Kasumi-1 (cell line): ENCODE measurements around the gene SAMSN1.

Experiments
- DNase-seq, 2 experiments: peaks; one replicate each; lab custom pipeline; 2025; lab: John Stamatoyannopoulos, UW

The SAMSN1 gene

DNA sequence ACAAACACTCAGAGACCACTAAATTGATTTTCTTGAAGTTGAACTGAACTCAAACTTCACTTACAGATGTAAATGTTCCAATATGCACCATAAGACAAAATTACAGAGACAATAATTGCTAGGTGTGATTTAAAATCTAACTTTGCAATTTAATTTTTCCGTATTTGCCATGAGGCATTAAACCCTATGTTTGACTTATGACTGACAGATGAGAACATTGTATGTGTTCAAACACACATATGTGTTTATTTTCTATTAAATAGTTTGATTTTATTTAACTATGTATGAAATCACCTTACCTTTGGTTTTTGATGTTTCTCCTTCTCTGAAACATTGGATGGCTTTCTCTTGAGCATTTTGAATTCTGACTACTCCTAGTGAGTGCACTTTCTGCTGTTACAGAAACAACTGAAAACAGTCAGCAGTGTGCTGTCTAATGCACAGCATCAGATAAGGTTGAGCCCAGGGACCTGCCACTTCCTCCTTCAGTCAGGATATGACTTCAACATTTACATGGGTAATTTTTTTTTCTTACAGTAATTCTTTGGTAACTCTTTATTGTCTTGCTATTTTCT, at the start of gene SAMSN1:
TSS of gene SAMSN1 (minus strand) at position 410 of the 575 bp plus-strand sequence. CDS start at position 356, 54 bp downstream.
- peak; percentile 90 to 95 for DNase-seq

DNA sequence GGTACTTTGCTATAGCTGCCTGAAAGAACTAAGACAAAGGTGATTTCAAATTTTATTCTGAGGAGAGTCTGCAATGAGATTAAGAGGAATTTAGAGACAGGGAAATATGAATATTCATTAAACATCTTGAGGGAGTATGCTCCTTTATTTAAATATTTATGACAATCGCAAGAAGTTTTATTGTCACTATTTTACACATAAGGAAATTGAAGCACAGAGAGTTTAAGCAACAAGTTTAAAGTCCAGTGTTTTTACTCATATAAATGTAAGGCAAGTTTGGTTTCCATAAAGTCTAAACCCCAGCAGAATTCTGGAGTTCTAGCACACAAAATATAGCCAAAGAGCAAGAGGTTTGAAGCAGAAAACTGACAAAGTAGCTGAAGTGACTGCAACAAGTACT, 49.3 kb upstream of the SAMSN1 start:
- DNase-seq: no peak

DNA sequence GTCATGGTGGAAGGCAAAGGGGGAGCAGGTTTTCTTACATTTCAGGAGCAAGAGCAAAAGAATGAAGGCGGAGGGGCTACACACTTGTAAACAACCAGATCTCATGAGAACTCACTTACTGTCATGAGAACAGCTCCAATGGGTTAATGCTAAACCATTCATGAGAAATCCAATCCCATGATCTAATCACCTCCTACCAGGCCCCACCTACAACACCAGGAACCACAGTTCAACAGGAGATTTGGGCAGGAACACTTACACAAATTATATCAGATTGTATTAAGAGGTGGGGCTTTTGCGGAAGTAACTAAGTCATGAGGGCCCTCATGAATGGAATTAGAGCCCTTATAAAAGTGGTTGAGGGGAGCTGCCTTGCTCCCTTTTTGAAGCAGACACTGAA, 48.9 kb upstream of the SAMSN1 start:
- no peak for DNase-seq

DNA sequence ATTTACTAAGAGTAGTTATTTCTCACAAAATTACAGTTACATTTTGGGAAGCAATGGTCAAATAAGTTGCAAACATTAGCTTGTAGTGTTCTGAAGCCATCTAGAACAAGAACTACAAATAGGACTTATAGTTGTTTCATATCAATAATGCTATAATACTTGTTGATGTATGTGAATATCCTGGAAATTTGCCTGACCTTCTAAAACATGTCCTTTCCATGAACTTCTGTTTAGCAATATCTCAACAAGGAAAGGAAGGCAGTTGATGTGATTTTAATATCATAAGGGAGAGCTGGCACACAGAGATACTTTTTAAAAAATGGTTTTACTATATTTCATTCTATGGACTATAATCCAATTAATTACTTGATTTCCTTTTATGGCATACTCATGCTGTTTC, 47.1 kb upstream of the SAMSN1 start:
- no peak for DNase-seq

DNA sequence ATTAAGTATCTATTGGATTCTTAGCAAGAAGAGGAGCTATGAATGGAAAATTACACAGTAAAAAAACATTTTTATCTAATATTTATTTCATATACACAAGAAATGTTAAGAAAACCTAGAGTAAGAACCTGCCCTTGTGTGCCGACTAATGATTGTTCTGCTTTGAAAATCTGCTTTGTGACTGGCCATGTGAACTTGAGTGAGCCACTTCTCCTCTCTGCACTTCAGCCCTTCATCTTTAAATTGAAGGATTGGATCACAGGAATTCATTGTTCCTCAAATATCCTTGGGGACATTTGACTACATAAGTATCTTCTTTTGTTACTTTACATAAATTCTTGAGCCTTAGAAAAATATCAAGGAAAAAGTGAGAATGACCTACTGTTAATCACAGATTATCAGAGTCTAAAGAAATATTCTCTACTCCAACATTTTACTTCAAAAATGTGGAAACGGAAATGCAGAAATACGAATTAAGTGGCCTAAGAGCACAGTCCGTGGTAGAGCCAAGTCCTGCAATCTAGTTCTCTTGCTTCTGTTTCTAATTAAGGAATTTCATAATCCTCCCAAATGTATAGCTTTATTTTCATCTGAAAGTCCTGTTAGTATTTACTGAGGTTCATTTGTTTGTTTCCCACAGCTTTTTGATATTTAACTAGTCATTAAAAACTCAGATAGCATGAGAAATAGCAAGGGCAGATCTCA, 46.3 kb upstream of the SAMSN1 start:
- no peak for DNase-seq

DNA sequence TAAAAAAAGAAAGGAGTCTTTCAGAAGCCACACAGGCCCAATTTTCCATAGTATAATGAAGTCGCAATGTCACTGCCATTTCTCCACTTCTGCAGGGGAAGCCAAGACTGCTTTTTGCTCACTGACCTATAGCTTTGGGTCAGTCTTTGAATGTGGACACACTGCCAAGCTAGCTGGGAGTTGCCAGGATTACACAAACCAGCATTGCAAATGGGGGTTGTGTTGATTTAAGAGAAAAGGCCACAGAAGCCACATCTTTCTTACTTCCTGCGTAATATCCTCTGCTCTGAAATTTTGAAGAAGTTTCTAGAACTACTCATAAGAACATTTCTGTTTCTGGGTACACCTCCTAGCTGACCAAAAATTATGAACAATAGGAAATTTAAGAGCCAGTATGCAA, 45.8 kb upstream of the SAMSN1 start:
- no peak for DNase-seq

- no peak for DNase-seq
These were observed 45.3 kb upstream of the SAMSN1 start for GRCh38 chr21:14591377-14591776.

DNA sequence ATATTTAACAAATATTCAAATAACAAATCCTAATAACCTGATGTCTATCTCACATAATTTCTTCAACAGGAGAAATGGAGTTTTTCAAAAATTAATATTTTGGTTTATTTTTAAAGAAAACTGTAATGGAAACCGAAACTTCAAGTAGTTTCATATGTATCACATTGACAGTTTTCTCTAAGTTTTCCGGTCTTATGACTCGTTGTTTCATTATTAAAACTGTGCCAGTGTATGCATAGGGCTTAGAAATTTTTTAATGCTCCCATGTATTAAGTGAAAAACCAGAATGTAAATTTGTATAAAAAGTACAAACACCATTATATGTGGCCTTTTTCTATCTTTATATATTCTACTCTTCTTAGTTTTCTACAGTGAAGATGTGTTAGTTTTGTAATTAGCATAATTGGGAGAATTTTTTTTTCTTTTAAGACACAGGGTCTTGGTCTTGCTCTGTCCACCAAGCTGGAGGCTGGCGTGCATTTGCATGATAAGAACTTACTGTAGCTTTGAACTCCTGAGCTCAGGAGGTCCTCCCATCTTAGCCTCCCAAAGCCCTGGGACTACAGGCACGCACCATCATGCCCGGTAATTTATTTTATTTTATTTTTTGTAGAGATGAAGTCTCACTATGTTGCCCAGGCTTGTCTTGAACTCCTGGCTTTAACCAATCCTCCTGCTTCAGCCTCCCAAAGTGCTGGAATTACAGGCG, 43.9 kb upstream of the SAMSN1 start:
- DNase-seq: no peak

DNA sequence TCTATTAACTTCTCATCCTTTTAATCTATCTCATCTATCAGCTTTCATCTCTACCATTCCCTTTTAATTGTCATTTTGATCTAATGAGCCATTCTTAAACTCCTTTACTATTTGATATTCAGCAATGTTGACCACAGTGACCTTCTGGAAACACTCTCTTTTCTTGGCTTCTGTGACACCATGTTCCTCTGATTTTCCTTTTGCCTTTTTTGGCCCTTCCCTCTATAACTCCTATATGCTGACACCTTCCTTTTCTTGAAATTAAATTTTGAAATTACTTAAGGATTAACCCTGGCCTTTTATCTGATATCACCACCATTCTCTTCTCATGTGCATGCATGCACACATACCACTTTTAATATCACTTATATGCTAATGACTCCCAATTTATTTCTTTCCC, 41.2 kb upstream of the SAMSN1 start:
- no peak for DNase-seq

GRCh38 chr21:14585122-14585521, 39.0 kb upstream of the SAMSN1 start:
- no peak for DNase-seq

GRCh38 chr21:14584357-14585095, 38.4 kb upstream of the SAMSN1 start:
- DNase-seq: no peak

DNA sequence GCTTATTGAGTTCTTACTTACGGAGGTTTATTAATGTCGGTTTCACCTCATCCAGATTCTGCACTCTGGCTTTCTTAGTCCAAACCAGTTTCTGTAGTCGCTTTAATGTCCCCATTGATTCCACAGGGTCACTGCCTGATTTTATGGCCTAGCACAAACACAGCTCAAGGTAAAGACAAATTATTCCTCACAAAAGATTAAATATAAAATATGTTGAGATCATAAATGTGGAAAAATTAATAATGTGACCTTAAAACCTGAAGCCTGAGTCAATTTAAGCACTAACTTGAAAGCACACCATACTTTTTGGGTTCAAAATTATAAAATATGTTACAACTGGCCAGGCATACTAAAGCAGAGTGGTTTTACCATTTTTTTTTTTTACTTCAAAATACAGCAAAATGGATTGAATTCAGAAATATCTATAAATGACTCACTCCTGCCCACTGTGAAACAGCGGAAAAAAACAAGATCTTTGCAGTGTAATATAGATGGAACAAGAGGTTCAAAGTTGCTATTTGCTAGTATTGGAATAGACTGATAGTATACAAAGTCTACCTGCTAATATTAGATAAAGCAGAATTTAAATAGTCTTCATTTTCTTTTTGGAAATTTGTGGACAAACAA, 37.6 kb upstream of the SAMSN1 start:
- DNase-seq: no peak

GRCh38 chr21:14582934-14583628, 37.0 kb upstream of the SAMSN1 start:
- DNase-seq: no peak

DNA sequence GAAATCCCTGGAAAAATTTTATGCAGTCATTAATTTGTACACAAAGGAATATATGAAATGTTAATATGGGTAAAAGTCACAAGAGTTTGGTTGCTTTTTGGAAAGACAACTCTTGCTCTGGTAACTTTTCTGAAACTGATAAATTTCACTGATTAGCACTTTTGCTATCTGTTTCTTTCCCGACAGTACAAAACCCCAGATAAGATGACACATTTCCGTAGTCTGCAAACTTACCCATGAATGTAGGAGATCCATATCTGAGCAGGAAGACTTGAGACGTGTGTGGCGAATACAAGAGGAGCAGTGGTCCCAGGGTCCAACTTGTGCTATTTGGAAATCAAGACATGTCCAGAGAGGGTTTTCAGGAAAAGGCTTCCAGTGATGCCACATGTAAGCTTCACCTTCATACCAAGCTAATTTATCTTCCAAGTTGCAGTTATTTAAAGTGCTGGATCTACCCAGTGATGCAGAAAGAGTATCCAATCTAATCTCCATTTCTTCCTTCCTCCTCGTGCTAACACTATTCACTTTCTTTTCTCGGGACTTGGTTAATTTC, 35.9 kb upstream of the SAMSN1 start:
- DNase-seq: no peak

DNA sequence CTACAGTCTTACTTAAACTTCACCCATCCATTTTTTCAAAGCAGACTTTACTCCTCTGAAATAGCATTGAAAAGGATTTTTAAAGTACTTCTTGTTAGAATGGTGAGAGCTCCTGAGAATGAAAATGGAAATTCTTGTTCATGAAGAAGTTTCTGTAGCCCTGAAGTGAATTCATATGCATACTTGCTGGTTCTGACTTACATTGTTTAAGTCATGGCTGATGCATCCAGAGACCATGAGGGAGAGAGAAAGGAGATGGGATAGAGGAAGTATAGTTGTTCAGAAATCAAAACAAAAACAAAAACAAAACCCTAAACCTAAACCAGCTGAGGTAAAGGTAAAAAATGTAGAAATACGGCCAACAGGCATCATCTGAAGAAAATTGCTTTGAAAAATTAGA, 27.1 kb upstream of the SAMSN1 start:
- no peak for DNase-seq

DNA sequence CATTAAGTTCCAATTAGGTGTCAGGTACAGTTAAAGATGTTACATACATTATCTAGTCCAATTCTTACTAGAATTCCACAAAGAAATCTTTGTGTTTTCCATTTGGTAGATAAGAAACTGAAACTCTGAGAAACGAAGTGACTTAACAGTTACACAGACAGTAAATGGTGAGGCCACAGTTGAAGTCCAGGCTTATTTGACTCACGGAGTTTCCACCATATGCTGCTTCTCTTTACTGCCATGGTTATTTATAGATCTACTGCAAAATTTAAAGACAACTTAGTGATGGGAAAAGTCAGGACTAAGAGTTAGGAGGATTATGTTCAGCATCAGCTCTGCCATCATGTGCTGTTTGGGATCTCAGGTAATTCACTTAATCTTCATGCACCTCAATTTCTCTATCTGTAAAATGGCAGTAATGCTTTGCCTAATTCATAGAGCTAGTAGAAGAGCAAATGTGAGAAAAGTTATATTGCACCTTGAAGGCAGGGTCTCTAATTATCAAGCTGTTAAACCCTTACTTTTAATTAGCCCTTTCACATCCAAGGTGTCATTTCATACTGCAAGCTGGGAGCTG, 26.2 kb upstream of the SAMSN1 start:
- DNase-seq: no peak

- DNase-seq: no peak
These were observed 23.8 kb upstream of the SAMSN1 start for GRCh38 chr21:14569868-14570267.

DNA sequence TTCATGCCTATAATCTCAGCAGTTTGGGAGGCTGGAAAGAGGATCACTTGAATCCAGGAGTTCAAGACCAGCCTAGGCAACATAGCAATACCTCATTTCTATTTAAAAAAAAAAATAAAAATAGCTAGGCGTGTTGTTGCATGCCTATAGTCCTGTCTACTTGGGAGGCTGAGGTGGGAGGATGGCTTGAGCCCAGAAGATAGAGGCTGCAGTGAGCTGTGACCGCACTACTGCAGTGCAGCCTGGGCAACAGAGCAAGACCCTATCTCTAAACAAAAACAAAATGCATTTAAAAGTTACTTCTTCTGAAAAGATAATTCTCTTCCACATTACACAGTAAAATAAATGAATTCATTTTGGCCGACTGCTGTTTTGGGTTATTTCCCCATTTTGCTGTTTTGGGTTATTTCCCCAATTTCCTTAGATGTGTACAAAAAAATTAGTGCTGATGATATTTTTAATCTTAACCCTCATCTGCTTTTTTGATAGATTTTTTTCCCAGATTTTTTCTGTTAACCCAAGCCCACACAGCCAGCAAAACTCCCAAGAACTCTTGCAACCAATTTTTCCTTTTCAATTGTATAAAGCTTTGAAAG, 23.0 kb upstream of the SAMSN1 start:
- DNase-seq: no peak

- no peak for DNase-seq
These were observed 21.5 kb upstream of the SAMSN1 start for GRCh38 chr21:14567331-14568279.
